ENCODE results near the gene CREB5. TPM values are rescaled to one million over a fixed set of nuclear protein-coding genes. Genes with fewer than 3 reads are reported as not detected.

CREB5 gene
- total RNA-seq, 1 experiment from 2014 or later, result 19.2 TPM

DNA sequence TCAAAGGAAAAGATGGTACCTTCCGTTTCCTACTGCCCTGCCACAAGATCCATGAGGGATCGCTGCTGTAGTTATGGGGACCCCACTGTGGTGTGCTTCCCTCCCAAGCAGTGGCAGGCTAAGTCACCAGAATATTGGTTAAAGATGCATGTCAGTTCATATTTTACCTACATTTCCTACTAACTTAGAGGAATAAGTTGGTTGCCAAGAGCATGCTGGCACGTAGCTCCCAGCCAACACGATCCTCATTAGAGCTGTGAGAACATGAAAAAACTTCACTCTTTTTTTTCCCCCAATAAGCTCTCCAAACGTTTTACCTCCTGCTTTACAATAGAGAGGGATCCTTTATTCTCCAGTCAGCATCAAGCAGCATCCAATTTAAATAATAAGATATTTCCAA lies 342.1 kb downstream of the CREB5 start:
- no TSS peak for BruUV-seq (replicated peaks)
- H3K4me3 Mint-ChIP-seq (ENCODE audit: low read depth, unreplicated experiment), result no peak overlapping the region
- no peaks in the 10 kb centered on the region for H3K9me3 Mint-ChIP-seq (ENCODE audit: low read depth, unreplicated experiment)
- CTCF ChIA-PET, result interaction anchor here (0.7 kb wide), 3 partner anchors 56 to 1477 kb away, joined by 4 to 6 read pairs (median 5); no protein-coding TSS in a partner anchor
- H3K4me1 Mint-ChIP-seq (ENCODE audit: low read depth, unreplicated experiment), result peaks cover 3% of the 10 kb centered on the region
- no peaks in the 10 kb centered on the region for H3K36me3 Mint-ChIP-seq (ENCODE audit: insufficient read depth, unreplicated experiment)
- intact Hi-C loops (cut with micrococcal nuclease; ENCODE audit: unreplicated experiment), result no loop called here
- TF ChIP-seq, protein P1, sequence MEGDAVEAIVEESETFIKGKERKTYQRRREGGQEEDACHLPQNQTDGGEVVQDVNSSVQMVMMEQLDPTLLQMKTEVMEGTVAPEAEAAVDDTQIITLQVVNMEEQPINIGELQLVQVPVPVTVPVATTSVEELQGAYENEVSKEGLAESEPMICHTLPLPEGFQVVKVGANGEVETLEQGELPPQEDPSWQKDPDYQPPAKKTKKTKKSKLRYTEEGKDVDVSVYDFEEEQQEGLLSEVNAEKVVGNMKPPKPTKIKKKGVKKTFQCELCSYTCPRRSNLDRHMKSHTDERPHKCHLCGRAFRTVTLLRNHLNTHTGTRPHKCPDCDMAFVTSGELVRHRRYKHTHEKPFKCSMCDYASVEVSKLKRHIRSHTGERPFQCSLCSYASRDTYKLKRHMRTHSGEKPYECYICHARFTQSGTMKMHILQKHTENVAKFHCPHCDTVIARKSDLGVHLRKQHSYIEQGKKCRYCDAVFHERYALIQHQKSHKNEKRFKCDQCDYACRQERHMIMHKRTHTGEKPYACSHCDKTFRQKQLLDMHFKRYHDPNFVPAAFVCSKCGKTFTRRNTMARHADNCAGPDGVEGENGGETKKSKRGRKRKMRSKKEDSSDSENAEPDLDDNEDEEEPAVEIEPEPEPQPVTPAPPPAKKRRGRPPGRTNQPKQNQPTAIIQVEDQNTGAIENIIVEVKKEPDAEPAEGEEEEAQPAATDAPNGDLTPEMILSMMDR (IDR thresholded peaks at IDR 0.05; ENCODE audit: unreplicated experiment), result no peak
- no peak overlapping the region for H3K27ac Mint-ChIP-seq (ENCODE audit: unreplicated experiment)
- no peaks in the 10 kb centered on the region for H3K27me3 Mint-ChIP-seq (ENCODE audit: unreplicated experiment)
- no peak for DNase-seq

DNA sequence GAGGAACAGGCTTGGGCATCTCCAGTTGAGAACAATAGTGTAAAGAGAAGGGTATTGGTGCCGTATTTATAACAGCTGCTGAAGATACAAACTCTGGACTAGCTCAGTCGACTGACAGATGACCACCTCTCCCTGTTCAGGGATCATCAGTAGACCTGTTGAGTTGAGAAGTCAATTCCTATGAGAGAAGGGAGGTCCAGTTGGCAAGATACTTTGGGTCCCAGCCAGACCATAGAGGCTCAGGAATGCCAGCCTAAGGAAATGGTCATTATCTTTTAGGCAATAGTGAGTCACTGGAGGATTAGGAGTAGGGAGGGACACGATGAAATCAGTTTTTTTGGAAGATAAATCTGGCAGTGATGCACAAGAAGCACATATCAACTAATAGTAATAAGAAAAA lies 342.9 kb downstream of the CREB5 start:
- CTCF ChIA-PET, result interaction anchor here (0.7 kb wide), 1 partner anchor 48 kb away, joined by 5 read pairs; no protein-coding TSS in a partner anchor
- no peaks in the 10 kb centered on the region for H3K36me3 Mint-ChIP-seq (ENCODE audit: insufficient read depth, unreplicated experiment)
- H3K9me3 Mint-ChIP-seq (ENCODE audit: low read depth, unreplicated experiment), result no peaks in the 10 kb centered on the region
- BruUV-seq (replicated peaks), result no TSS peak
- TF ChIP-seq, protein P1 (IDR thresholded peaks at IDR 0.05; ENCODE audit: unreplicated experiment), result no peak
- no peak for DNase-seq
- no peak overlapping the region for H3K4me3 Mint-ChIP-seq (ENCODE audit: low read depth, unreplicated experiment)
- no peak overlapping the region for H3K27ac Mint-ChIP-seq (ENCODE audit: unreplicated experiment)
- no peaks in the 10 kb centered on the region for H3K27me3 Mint-ChIP-seq (ENCODE audit: unreplicated experiment)
- no peaks in the 10 kb centered on the region for H3K4me1 Mint-ChIP-seq (ENCODE audit: low read depth, unreplicated experiment)
- intact Hi-C loops (cut with micrococcal nuclease; ENCODE audit: unreplicated experiment), result no loop called here

DNA sequence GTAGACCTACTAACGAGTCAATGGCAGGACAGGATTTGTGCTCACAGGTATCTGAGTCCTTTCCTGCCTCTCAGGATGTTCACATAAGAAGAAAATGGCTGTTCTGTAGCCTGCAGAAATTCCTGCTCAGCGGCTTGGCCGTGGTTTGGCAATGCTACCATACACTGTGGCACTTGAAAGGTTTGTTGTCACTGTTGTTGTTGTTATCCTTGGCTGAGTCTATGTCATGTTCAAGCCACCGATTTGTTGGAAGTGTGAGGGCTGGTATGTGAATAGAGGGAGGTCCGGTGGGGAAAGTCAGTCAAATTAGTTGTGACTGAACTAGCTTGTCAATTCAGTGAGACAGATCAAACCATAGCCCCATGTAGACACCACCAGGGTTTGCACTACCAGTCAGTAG lies 345.9 kb downstream of the CREB5 start:
- Mint-ChIP-seq H3K36me3 (ENCODE audit: insufficient read depth, unreplicated experiment) (no peaks in the 10 kb centered on the region), H3K27ac (ENCODE audit: unreplicated experiment) (no peak overlapping the region), H3K9me3 (ENCODE audit: low read depth, unreplicated experiment) (no peaks in the 10 kb centered on the region), H3K4me3 (ENCODE audit: low read depth, unreplicated experiment) (no peak overlapping the region), H3K4me1 (ENCODE audit: low read depth, unreplicated experiment) (no peaks in the 10 kb centered on the region), H3K27me3 (ENCODE audit: unreplicated experiment) (no peaks in the 10 kb centered on the region)
- intact Hi-C loops (cut with micrococcal nuclease; ENCODE audit: unreplicated experiment), result no loop called here
- TF ChIP-seq, protein P1 (IDR thresholded peaks at IDR 0.05; ENCODE audit: unreplicated experiment), result no peak
- CTCF ChIA-PET, result no interaction called here
- no TSS peak for BruUV-seq (replicated peaks)
- DNase-seq, result no peak

DNA sequence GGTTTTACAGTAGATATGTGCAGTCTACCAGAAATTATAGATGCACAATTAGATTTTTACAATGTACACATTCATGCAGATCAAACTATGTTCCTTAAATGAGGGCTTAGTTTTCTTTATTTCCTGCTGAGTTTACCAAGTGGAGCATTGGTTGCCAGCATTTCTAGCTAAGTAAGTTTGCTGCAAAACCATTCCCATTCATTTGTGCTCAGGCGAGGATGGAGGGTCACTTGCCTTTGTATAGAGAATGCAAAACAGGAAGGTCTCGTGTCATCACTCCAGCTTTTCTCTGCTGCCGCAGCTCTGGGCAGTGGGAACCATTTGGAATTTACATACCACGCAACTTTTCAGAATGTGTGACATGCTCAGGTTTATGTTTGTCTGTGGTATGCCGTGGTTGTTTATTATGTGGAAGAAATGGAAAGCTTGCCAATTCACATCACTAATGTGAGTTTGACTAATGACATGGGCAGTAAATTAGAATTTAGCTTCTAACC lies 347.2 kb downstream of the CREB5 start:
- H3K27me3 Mint-ChIP-seq (ENCODE audit: unreplicated experiment), result no peaks in the 10 kb centered on the region
- no peak for DNase-seq
- TF ChIP-seq, protein P1 (IDR thresholded peaks at IDR 0.05; ENCODE audit: unreplicated experiment), result no peak
- intact Hi-C loops (cut with micrococcal nuclease; ENCODE audit: unreplicated experiment), result no loop called here
- no peak overlapping the region for H3K4me3 Mint-ChIP-seq (ENCODE audit: low read depth, unreplicated experiment)
- BruUV-seq (replicated peaks), result no TSS peak
- CTCF ChIA-PET, result no interaction called here
- no peaks in the 10 kb centered on the region for H3K4me1 Mint-ChIP-seq (ENCODE audit: low read depth, unreplicated experiment)
- H3K27ac Mint-ChIP-seq (ENCODE audit: unreplicated experiment), result no peak overlapping the region
- H3K36me3 Mint-ChIP-seq (ENCODE audit: insufficient read depth, unreplicated experiment), result no peaks in the 10 kb centered on the region
- H3K9me3 Mint-ChIP-seq (ENCODE audit: low read depth, unreplicated experiment), result no peaks in the 10 kb centered on the region

Data from Calu3 (cell line).